ENCODE data around the gene CHRDL2. TPM values are rescaled to one million over a fixed set of nuclear protein-coding genes. Genes with fewer than 3 reads are reported as not detected.

The CHRDL2 gene
- total RNA-seq, 1 experiment from 2014 or later = not detected

GRCh38 chr11:74696500-74696899 is 34.7 kb downstream of the CHRDL2 start (continued):
- no peak for TF ChIP-seq REST (IDR thresholded peaks at IDR 0.05; ENCODE audit: low read depth)

- intact Hi-C loops (cut with micrococcal nuclease) = no loop called here
- ATAC-seq (no peak), DNase-seq (ENCODE audit: low read depth, low spot score) (no peak)
- Histone ChIP-seq H3K36me3 (ENCODE audit: control insufficient read depth in 1 of 2, insufficient read depth in 2 of 2, low read length in 2 of 2) (no peaks in the 10 kb centered on the region), H3K4me3 (replicated peaks in 1 of 2; ENCODE audit: low read depth in 1 of 2, low read length in 2 of 2) (no peak overlapping the region), H3K27me3 (ENCODE audit: insufficient read depth, low read length) (no peaks in the 10 kb centered on the region), H3K9me2 (ENCODE audit: insufficient read depth) (no peaks in the 10 kb centered on the region), H3K79me2 (ENCODE audit: insufficient read depth, low read length) (no peaks in the 10 kb centered on the region), H3K4me2 (ENCODE audit: low read length) (no peak overlapping the region), H4K20me1 (ENCODE audit: insufficient read depth) (no peaks in the 10 kb centered on the region), H3K9me3 (ENCODE audit: control insufficient read depth in 1 of 2, insufficient read depth in 1 of 2, low read depth in 1 of 2, low read length in 2 of 2) (no peaks in the 10 kb centered on the region), H3K27ac (ENCODE audit: low read depth, low read length) (no peak overlapping the region), H3K9ac (ENCODE audit: low read length) (no peak overlapping the region), H2AFZ (ENCODE audit: low read depth, low read length, poor library complexity, severe bottlenecking) (no peak overlapping the region), H3K4me1 (ENCODE audit: control insufficient read depth in 1 of 2, insufficient read depth in 2 of 2, low read length in 2 of 2) (peaks cover 0 to 8% of the 10 kb centered on the region in 2 experiments; a peak in 2 of 4 replicates)
- ChIA-PET POLR2A (no interaction called here), RAD21 (ENCODE audit: low non-redundant PET in 1 of 2, low total read pairs in 2 of 2, uncharacterized antibody in 2 of 2, unreplicated experiment in 2 of 2) (no interaction called here), CTCF (no interaction called here)
- no TSS peak for BruUV-seq (replicated peaks)
- TF ChIP-seq CBX3 (IDR thresholded peaks at IDR 0.05; ENCODE audit: low read depth) (no peak), TCF7L2 (IDR thresholded peaks at IDR 0.05; ENCODE audit: borderline replicate concordance, extremely low read depth, insufficient read depth, insufficient read length) (no peak)
Observed at GRCh38 chr11:74695705-74696280, 35.4 kb downstream of the CHRDL2 start.

All from HCT116 (cell line).